Mesendoderm (in vitro differentiated cells): Measurements from ENCODE around the gene SGMS1.
"Not testable (repeated sequence)": the region's sequence is repeated elsewhere in the genome, so short reads cannot be mapped to it uniquely, and the experiment has no call there.

Experiments used
- DNase-seq: peaks from one replicate; pipeline ENCODE4 v3.0.0; 2013
- H2AK5ac ChIP-seq: 2 replicates; pipeline ENCODE4 v1.6.1; 2013; ENCODE audit warnings: low read length, inconsistent platforms
- H2BK120ac ChIP-seq: 2 replicates; pipeline ENCODE4 v1.6.1; 2013; ENCODE audit warnings: low read depth, mild to moderate bottlenecking, low read length, moderate library complexity, mixed read lengths
- H2BK15ac ChIP-seq: replicated peaks from 2 replicates; pipeline ENCODE4 v1.6.1; 2013; ENCODE audit warnings: low read depth, mild to moderate bottlenecking, moderate library complexity
- H2BK5ac ChIP-seq: 2 replicates; pipeline ENCODE4 v1.6.1; 2013; ENCODE audit warnings: low read length, inconsistent platforms
- H3K18ac ChIP-seq: 2 replicates; pipeline ENCODE4 v1.6.1; 2013; ENCODE audit warnings: mild to moderate bottlenecking, low read length, mixed read lengths
- H3K23ac ChIP-seq: one replicate; pipeline ENCODE4 v1.6.1; 2013; ENCODE audit warnings: low read length
- H3K27ac ChIP-seq: 2 replicates; pipeline ENCODE4 v1.5.1; 2013; ENCODE audit warnings: low read depth, mild to moderate bottlenecking, inconsistent platforms, low read length, moderate library complexity
- H3K27me3 ChIP-seq: 2 replicates; pipeline ENCODE4 v1.6.1; 2013; ENCODE audit warnings: low read length, control low read depth, mild to moderate bottlenecking, inconsistent platforms; ENCODE audit not compliant: insufficient read depth, poor library complexity
- H3K36me3 ChIP-seq: 2 replicates; pipeline ENCODE4 v1.6.1; 2013; ENCODE audit warnings: low read length, inconsistent platforms; ENCODE audit not compliant: control insufficient read depth, insufficient read depth
- H3K4ac ChIP-seq: one replicate; pipeline ENCODE4 v1.6.1; 2013; ENCODE audit warnings: low read depth, mild to moderate bottlenecking, low read length, moderate library complexity
- H3K4me1 ChIP-seq: 2 replicates; pipeline ENCODE4 v1.6.1; 2013; ENCODE audit warnings: low read depth, low read length, inconsistent platforms; ENCODE audit not compliant: control insufficient read depth
- H3K4me2 ChIP-seq: 2 replicates; pipeline ENCODE4 v1.6.1; 2013; ENCODE audit warnings: low read length
- H3K4me3 ChIP-seq: 2 replicates; pipeline ENCODE4 v1.5.1; 2013; ENCODE audit warnings: mild to moderate bottlenecking, low read length
- H3K56ac ChIP-seq: one replicate; pipeline ENCODE4 v1.6.1; 2013; ENCODE audit warnings: low read length
- H3K79me1 ChIP-seq: 2 replicates; pipeline ENCODE4 v1.6.1; 2013; ENCODE audit warnings: low read length, inconsistent platforms
- H3K79me2 ChIP-seq: 2 replicates; pipeline ENCODE4 v1.6.1; 2013; ENCODE audit warnings: mild to moderate bottlenecking, low read length; ENCODE audit not compliant: control insufficient read depth, insufficient read depth
- H3K9ac ChIP-seq: 2 replicates; pipeline ENCODE4 v1.6.1; 2013; ENCODE audit warnings: low read length, inconsistent platforms
- H4K5ac ChIP-seq: one replicate; pipeline ENCODE4 v1.6.1; 2013; ENCODE audit warnings: low read length
- H4K8ac ChIP-seq: one replicate; pipeline ENCODE4 v1.6.1; 2013; ENCODE audit warnings: low read depth, mild to moderate bottlenecking, control low read depth, low read length, moderate library complexity
- WGBS: extraction: QIAGEN DNeasy Blood & Tissue Kit; methylation state at CpG from one replicate; pipeline ENCODE4 v1.1.7; 2013; ENCODE audit warnings: low lambda C conversion rate, missing lambda C conversion rate; ENCODE audit not compliant: insufficient coverage; ENCODE audit errors: extremely low coverage; 5-methylcytosine and 5-hydroxymethylcytosine counted together

Gene SGMS1

GRCh38 chr10:50358925-50359687 is 264.6 kb downstream of the SGMS1 start:
- Histone ChIP-seq H3K27me3 (no peaks in the 10 kb centered on the region), H2BK120ac (no peak overlapping the region), H3K4me3 (no peak overlapping the region), H3K4ac (no peak overlapping the region), H3K36me3 (no peaks in the 10 kb centered on the region), H2BK15ac (no peak overlapping the region), H3K56ac (no peak overlapping the region), H3K4me1 (peaks cover 3% of the 10 kb centered on the region), H3K79me2 (no peaks in the 10 kb centered on the region), H3K79me1 (no peaks in the 10 kb centered on the region), H4K8ac (no peak overlapping the region), H3K23ac (no peak overlapping the region), H3K18ac (no peak overlapping the region), H2BK5ac (no peak overlapping the region), H3K27ac (no peak overlapping the region), H2AK5ac (no peak overlapping the region), H3K4me2 (no peak overlapping the region), H4K5ac (no peak overlapping the region), H3K9ac (no peak overlapping the region)
- no peak for DNase-seq
- WGBS = no CpG with 5 or more reads among the region's 1 CpG

- H3K23ac ChIP-seq = no peak overlapping the region
- H3K79me2 ChIP-seq = no peaks in the 10 kb centered on the region
- H3K4me2 ChIP-seq = no peak overlapping the region
- H3K4me1 ChIP-seq = peaks cover 3% of the 10 kb centered on the region
- no peak overlapping the region for H3K4ac ChIP-seq
- WGBS = no CpG with 5 or more reads among the region's 2 CpGs
- no peak overlapping the region for H3K4me3 ChIP-seq
- no peak overlapping the region for H3K27ac ChIP-seq
- H3K36me3 ChIP-seq = no peaks in the 10 kb centered on the region
- H2BK120ac ChIP-seq = no peak overlapping the region
- H3K56ac ChIP-seq = no peak overlapping the region
- H4K5ac ChIP-seq = no peak overlapping the region
- H3K9ac ChIP-seq = no peak overlapping the region
- no peaks in the 10 kb centered on the region for H3K79me1 ChIP-seq
- no peak for DNase-seq
- no peak overlapping the region for H2BK15ac ChIP-seq
- no peak overlapping the region for H2BK5ac ChIP-seq
- no peak overlapping the region for H4K8ac ChIP-seq
- no peaks in the 10 kb centered on the region for H3K27me3 ChIP-seq
- H2AK5ac ChIP-seq = no peak overlapping the region
- no peak overlapping the region for H3K18ac ChIP-seq
Observed at GRCh38 chr10:50358411-50358810, 265.3 kb downstream of the SGMS1 start.

GRCh38 chr10:50356481-50356832 is 267.3 kb downstream of the SGMS1 start:
- DNase-seq, H4K5ac ChIP-seq, H3K27ac ChIP-seq, H3K9ac ChIP-seq, H3K27me3 ChIP-seq, H3K4me1 ChIP-seq, H2AK5ac ChIP-seq, H3K36me3 ChIP-seq, H3K4me3 ChIP-seq, H2BK120ac ChIP-seq, H3K56ac ChIP-seq, H3K4ac ChIP-seq, H3K79me1 ChIP-seq, H3K18ac ChIP-seq, H2BK15ac ChIP-seq, H2BK5ac ChIP-seq, H3K79me2 ChIP-seq, H3K4me2 ChIP-seq, H4K8ac ChIP-seq, H3K23ac ChIP-seq: not testable (repeated sequence)
- no CpG with 5 or more reads among the region's 1 CpG for WGBS

- H3K36me3 ChIP-seq, H3K4me2 ChIP-seq, H3K79me1 ChIP-seq, H3K4ac ChIP-seq, H3K4me3 ChIP-seq, H3K27ac ChIP-seq, H4K5ac ChIP-seq, H3K56ac ChIP-seq, H2BK5ac ChIP-seq, H2BK120ac ChIP-seq, H2BK15ac ChIP-seq, H4K8ac ChIP-seq, H3K4me1 ChIP-seq, H3K9ac ChIP-seq, H3K27me3 ChIP-seq, H3K23ac ChIP-seq, H3K18ac ChIP-seq, H2AK5ac ChIP-seq, DNase-seq, H3K79me2 ChIP-seq: not testable (repeated sequence)
- WGBS = no CpG with 5 or more reads among the region's 33 CpGs
Observed at GRCh38 chr10:50355693-50356480, 267.9 kb downstream of the SGMS1 start.

GRCh38 chr10:50351483-50352146 is 272.1 kb downstream of the SGMS1 start:
- H3K27me3 ChIP-seq = no peaks in the 10 kb centered on the region
- no CpG with 5 or more reads among the region's 7 CpGs for WGBS

More at GRCh38 chr10:50351483-50352146, 272.1 kb downstream of the SGMS1 start:
- Histone ChIP-seq H2BK5ac (no peak overlapping the region), H2BK120ac (no peak overlapping the region), H3K4me2 (no peak overlapping the region), H4K8ac (no peak overlapping the region), H3K18ac (no peak overlapping the region), H3K9ac (no peak overlapping the region), H2BK15ac (no peak overlapping the region), H3K27ac (no peak overlapping the region), H4K5ac (no peak overlapping the region), H3K56ac (no peak overlapping the region), H3K4me3 (no peak overlapping the region), H3K79me2 (no peaks in the 10 kb centered on the region), H3K4ac (no peak overlapping the region), H3K23ac (no peak overlapping the region), H3K4me1 (no peaks in the 10 kb centered on the region), H3K79me1 (no peaks in the 10 kb centered on the region), H3K36me3 (no peaks in the 10 kb centered on the region), H2AK5ac (no peak overlapping the region)
- DNase-seq = no peak
